HL-60 (cell line): ENCODE results near the gene ITGA4.
"Not testable (repeated sequence)": the region's sequence is repeated elsewhere in the genome, so short reads cannot be mapped to it uniquely, and the experiment has no call there.

Experiments
- DNase-seq, 2 experiments: peaks; one replicate each; pipeline ENCODE4 v3.0.0-alpha.2; 2010 to 2020; ENCODE audit warnings: low read depth in 1 of 2, low spot score in 1 of 2
- H3K27ac ChIP-seq: fragments of 250-450 bp; sonication (Bioruptor Pico); replicated peaks from 2 replicates; pipeline ENCODE4 v1.5.1; 2020; ENCODE audit warnings: mild to moderate bottlenecking, moderate library complexity
- H3K27me3 ChIP-seq: fragments of 250-450 bp; sonication (Bioruptor Pico); 2 replicates; pipeline ENCODE4 v1.5.1; 2021; ENCODE audit warnings: mild to moderate bottlenecking, moderate library complexity; ENCODE audit not compliant: insufficient read depth, poor library complexity, severe bottlenecking
- H3K4me3 ChIP-seq: replicated peaks from 2 replicates; pipeline ENCODE4 v1.5.1; 2011; ENCODE audit warnings: mild to moderate bottlenecking, control low read depth, low read length; ENCODE audit not compliant: insufficient read depth
- GABPA ChIP-seq: IDR thresholded peaks from 2 replicates; pipeline ENCODE4 v1.6.1; 2012; ENCODE audit warnings: low read depth
- POLR2AphosphoS5 ChIP-seq: IDR thresholded peaks from 2 replicates; pipeline ENCODE4 v1.6.1; 2012; ENCODE audit warnings: low read depth
- SPI1 ChIP-seq: IDR thresholded peaks from 2 replicates; pipeline ENCODE4 v1.6.1; 2012; ENCODE audit warnings: low read depth, mild to moderate bottlenecking, borderline replicate concordance
- TF ChIP-seq, protein P1 (sequence below): IDR thresholded peaks from 2 replicates; pipeline ENCODE4 v1.6.1; 2012; ENCODE audit warnings: low read depth; ENCODE audit not compliant: insufficient replicate concordance
- TF ChIP-seq, protein P2 (sequence below): IDR thresholded peaks from one replicate; pipeline ENCODE4 v1.5.1; 2011; ENCODE audit warnings: low read length, control low read depth, inconsistent platforms; ENCODE audit not compliant: insufficient read depth

Gene ITGA4

DNA sequence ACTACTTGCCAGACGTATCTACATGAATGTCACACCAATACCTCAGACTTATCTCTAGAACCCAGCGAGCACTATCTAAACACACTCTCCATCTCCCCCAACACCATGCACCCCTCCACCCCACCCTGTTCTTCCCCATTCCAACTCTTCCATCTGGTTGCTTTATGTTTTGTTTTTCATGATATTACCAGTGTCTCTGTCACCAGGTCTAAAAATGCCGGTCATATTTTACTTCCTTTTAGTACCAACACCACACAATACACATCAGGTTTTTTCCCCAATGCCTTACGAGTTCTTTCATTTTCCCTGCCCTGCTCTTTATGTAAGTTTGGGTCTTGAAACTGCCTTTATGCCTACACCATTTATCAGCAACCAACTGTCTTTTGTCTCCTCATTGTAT lies 10.2 kb upstream of the ITGA4 start:
- no peak for DNase-seq
- Histone ChIP-seq H3K27ac (no peak overlapping the region), H3K27me3 (no peaks in the 10 kb centered on the region), H3K4me3 (no peak overlapping the region)
- TF ChIP-seq, protein P1, sequence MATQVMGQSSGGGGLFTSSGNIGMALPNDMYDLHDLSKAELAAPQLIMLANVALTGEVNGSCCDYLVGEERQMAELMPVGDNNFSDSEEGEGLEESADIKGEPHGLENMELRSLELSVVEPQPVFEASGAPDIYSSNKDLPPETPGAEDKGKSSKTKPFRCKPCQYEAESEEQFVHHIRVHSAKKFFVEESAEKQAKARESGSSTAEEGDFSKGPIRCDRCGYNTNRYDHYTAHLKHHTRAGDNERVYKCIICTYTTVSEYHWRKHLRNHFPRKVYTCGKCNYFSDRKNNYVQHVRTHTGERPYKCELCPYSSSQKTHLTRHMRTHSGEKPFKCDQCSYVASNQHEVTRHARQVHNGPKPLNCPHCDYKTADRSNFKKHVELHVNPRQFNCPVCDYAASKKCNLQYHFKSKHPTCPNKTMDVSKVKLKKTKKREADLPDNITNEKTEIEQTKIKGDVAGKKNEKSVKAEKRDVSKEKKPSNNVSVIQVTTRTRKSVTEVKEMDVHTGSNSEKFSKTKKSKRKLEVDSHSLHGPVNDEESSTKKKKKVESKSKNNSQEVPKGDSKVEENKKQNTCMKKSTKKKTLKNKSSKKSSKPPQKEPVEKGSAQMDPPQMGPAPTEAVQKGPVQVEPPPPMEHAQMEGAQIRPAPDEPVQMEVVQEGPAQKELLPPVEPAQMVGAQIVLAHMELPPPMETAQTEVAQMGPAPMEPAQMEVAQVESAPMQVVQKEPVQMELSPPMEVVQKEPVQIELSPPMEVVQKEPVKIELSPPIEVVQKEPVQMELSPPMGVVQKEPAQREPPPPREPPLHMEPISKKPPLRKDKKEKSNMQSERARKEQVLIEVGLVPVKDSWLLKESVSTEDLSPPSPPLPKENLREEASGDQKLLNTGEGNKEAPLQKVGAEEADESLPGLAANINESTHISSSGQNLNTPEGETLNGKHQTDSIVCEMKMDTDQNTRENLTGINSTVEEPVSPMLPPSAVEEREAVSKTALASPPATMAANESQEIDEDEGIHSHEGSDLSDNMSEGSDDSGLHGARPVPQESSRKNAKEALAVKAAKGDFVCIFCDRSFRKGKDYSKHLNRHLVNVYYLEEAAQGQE, result no peak
- TF ChIP-seq, protein P2, sequence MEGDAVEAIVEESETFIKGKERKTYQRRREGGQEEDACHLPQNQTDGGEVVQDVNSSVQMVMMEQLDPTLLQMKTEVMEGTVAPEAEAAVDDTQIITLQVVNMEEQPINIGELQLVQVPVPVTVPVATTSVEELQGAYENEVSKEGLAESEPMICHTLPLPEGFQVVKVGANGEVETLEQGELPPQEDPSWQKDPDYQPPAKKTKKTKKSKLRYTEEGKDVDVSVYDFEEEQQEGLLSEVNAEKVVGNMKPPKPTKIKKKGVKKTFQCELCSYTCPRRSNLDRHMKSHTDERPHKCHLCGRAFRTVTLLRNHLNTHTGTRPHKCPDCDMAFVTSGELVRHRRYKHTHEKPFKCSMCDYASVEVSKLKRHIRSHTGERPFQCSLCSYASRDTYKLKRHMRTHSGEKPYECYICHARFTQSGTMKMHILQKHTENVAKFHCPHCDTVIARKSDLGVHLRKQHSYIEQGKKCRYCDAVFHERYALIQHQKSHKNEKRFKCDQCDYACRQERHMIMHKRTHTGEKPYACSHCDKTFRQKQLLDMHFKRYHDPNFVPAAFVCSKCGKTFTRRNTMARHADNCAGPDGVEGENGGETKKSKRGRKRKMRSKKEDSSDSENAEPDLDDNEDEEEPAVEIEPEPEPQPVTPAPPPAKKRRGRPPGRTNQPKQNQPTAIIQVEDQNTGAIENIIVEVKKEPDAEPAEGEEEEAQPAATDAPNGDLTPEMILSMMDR, result no peak
- no peak for TF ChIP-seq SPI1
- TF ChIP-seq GABPA, result no peak
- TF ChIP-seq POLR2AphosphoS5, result no peak

DNA sequence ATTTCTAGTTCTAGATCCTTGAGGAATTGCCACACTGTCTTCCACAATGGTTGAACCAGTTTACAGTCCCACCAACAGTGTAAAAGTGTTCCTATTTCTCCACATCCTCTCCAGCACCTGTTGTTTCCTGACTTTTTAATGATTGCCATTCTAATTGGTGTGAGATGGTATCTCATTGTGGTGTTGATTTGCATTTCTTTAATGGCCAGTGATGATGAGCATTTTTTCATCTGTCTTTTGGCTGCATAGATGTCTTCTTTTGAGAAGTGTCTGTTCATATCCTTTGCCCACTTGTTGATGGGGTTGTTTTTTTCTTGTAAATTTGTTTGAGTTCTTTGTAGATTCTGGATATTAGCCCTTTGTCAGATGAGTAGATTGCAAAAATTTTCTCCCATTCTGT lies 7.9 kb upstream of the ITGA4 start:
- not testable (repeated sequence) for H3K27me3 ChIP-seq, DNase-seq, H3K4me3 ChIP-seq, H3K27ac ChIP-seq

DNA sequence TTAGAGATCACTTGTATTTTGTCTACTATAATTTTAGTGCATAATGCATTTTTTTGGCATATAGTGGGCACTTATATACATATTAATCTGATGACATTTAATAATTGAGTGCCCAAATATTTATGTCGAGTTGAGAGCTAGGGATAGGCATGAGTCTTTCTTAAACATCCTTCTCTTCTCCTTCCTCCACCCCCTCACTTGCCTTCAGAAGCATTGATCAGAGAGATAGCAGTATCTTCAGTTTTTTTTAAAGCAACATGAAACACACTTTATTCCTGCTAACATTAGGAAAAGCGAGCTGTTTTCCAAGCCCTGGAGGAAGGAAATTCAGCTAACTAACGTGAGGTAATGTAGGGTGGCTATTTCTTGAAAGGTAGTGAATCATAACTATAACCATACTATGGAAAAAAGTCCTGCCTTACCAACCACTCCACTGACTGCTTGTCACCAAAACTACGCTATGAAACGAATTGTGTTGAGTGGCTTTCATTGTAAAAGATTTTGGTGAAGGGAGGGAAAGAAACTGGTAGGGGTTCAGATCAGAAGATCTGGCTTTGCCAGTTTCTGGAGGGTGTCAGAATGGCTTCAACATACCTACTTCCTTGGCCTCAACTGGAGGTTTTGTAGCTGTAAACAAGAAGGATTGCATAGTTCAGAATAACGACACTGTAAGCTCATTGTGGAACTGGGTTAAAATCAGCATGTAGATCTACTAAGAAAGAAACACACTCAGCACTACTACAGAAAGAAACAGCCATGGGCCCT lies 2.3 kb upstream of the ITGA4 start:
- H3K27ac ChIP-seq, result peak overlapping the region; percentile 100
- TF ChIP-seq, protein P2, result no peak
- TF ChIP-seq SPI1 (no peak), GABPA (no peak), POLR2AphosphoS5 (no peak)
- TF ChIP-seq, protein P1, result no peak
- H3K4me3 ChIP-seq, result no peak overlapping the region
- no peaks in the 10 kb centered on the region for H3K27me3 ChIP-seq
- DNase-seq, result no peak

DNA sequence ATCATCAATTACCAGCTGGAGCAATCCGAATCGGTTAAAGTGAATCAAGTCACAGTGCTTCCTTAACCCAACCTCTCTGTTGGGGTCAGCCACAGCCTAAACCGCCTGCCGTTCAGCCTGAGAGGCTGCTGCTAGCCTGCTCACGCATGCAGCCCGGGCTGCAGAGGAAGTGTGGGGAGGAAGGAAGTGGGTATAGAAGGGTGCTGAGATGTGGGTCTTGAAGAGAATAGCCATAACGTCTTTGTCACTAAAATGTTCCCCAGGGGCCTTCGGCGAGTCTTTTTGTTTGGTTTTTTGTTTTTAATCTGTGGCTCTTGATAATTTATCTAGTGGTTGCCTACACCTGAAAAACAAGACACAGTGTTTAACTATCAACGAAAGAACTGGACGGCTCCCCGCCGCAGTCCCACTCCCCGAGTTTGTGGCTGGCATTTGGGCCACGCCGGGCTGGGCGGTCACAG lies 496 bp upstream of the ITGA4 start:
- peak; percentile 79 to 97 for DNase-seq
- H3K27ac ChIP-seq, result peak overlapping the region; percentile 100
- no peaks in the 10 kb centered on the region for H3K27me3 ChIP-seq
- H3K4me3 ChIP-seq, result peak overlapping the region; percentile 75
- TF ChIP-seq, protein P1, result peak; percentile 62
- TF ChIP-seq SPI1 (peak; percentile 99), GABPA (no peak), POLR2AphosphoS5 (peak; percentile 92)
- TF ChIP-seq, protein P2, result no peak
